ENCODE measurements around the gene NPY2R.

Gene NPY2R

DNA sequence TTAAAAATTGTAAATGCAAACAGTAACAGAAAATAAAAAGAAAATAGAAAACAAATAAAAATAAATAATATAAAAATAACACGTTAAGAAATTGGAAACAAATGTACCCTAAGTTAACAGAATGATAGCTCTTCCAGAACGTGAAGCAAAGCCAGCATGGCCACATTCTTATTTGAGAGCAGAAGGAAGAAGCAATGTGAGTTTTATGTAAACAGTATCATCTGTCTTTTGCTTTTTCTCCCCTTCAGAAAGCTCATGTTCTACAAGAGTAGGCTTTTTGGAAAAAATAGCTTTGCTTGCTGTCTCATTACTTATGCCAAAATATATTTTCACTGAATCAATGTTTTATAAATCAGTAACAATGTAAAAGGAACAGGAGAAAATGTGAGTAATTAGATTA is 18.7 kb downstream of the NPY2R start:
- TF ChIP-seq, protein P1, sequence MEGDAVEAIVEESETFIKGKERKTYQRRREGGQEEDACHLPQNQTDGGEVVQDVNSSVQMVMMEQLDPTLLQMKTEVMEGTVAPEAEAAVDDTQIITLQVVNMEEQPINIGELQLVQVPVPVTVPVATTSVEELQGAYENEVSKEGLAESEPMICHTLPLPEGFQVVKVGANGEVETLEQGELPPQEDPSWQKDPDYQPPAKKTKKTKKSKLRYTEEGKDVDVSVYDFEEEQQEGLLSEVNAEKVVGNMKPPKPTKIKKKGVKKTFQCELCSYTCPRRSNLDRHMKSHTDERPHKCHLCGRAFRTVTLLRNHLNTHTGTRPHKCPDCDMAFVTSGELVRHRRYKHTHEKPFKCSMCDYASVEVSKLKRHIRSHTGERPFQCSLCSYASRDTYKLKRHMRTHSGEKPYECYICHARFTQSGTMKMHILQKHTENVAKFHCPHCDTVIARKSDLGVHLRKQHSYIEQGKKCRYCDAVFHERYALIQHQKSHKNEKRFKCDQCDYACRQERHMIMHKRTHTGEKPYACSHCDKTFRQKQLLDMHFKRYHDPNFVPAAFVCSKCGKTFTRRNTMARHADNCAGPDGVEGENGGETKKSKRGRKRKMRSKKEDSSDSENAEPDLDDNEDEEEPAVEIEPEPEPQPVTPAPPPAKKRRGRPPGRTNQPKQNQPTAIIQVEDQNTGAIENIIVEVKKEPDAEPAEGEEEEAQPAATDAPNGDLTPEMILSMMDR (IDR thresholded peaks at IDR 0.05; ENCODE audit: low read depth, low read length, missing control alignments): no peak
- DNase-seq (ENCODE audit: extremely low read depth, low read depth): no peak
- no peak overlapping the region for H3K4me3 ChIP-seq (replicated peaks; ENCODE audit: low read depth, low read length)

DNA sequence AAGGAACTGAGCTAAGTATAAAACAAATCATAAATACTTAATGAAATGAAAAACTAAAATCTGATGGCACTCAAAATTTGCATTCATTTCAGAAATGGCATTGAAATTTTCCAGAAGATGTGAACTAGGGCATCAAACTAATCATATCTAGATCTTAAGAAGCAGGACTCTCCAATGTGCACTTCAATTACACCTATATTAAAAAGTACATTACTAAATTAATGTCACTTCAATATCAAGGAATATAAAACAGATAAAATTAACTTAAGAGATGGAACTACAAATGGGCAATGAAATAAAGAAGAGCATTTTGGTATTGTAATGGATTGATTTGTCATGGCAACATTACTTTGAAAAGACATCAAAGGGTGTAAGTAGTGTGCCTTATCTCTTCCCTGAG is 20.3 kb downstream of the NPY2R start:
- TF ChIP-seq, protein P1 (IDR thresholded peaks at IDR 0.05; ENCODE audit: low read depth, low read length, missing control alignments): no peak
- no peak for DNase-seq (ENCODE audit: extremely low read depth, low read depth)
- H3K4me3 ChIP-seq (replicated peaks; ENCODE audit: low read depth, low read length): no peak overlapping the region

DNA sequence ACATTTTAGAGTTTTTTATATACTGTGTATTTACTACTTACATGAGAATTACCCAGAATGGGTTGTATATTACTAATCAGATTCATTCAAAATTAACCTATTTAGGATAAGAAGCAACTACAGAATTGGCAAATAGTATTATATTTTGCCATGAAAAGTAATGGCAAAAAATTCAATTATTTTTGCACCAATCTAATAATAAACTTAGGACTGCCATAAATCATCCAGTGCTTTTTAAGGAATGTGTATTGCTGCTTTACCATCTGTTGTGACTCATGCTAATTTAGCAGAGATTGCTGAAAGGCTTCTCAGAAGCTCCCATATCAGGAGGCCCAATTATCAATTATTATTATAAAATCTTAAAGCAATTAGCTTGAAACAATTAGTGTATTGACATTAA is 24.0 kb downstream of the NPY2R start:
- TF ChIP-seq, protein P1 (IDR thresholded peaks at IDR 0.05; ENCODE audit: low read depth, low read length, missing control alignments): no peak

DNA sequence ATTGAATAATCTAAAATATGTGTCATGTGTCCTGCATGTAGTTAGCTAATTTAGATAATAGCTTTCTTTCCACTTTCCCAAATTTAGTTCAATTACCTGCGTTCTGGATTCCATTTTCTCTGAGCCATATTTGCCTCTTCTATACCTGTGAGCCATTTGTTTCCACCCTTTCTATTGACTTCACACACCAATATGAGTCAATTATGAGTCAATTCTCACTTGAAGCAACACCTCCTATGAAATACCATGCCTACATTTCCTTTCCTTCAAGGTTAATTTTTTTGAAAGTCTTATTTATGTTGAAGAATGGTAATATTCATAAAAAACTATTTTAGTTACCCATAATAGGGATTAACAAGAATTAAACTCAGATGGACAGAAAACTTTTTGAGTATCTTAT is 25.8 kb downstream of the NPY2R start:
- TF ChIP-seq, protein P1 (IDR thresholded peaks at IDR 0.05; ENCODE audit: low read depth, low read length, missing control alignments): no peak
- no peak overlapping the region for H3K4me3 ChIP-seq (replicated peaks; ENCODE audit: low read depth, low read length)
- no peak for DNase-seq (ENCODE audit: extremely low read depth, low read depth)

More for the DNA sequence above, 24.0 kb downstream of the NPY2R start:
- no peak overlapping the region for H3K4me3 ChIP-seq (replicated peaks; ENCODE audit: low read depth, low read length)
- DNase-seq (ENCODE audit: extremely low read depth, low read depth): no peak

DNA sequence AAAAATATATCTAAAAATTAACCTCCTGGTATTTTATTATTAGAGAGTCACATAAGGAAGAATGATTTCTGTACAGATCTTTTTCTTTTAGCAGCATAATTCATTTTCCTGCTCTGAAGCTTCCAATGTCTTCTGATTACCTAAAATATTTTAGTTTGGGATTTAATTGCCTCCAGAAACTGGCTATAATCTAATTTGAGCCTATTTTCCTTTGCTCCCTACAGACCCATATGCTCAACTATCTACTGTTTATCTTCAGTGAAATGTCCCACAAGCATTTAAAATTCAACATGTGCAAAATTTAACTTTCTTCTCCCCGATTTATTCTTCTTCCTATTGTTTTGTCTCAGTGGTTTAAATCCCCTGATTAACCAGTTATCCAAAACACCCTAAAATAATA is 29.1 kb downstream of the NPY2R start:
- TF ChIP-seq, protein P1 (IDR thresholded peaks at IDR 0.05; ENCODE audit: low read depth, low read length, missing control alignments): no peak
- no peak for DNase-seq (ENCODE audit: extremely low read depth, low read depth)
- H3K4me3 ChIP-seq (replicated peaks; ENCODE audit: low read depth, low read length): no peak overlapping the region

DNA sequence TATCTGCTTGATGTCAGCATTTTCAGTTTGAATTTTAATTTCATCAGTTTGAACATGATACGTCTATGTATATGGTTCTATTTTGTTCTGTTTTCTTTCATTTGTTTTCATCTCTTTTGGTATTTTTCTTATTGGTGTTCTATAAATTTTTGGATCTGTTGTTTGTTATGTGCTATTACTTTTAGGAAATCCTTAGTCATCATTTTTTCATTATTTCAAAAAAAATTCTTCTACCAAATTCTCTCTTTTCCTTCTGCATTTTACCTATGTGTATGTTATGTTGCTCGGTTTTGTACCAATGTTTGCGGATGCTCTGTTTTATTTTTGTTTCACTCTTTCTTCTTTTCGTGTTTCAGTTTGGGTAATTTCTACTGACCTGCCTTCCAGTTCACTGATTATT is 32.8 kb downstream of the NPY2R start:
- no peak overlapping the region for H3K4me3 ChIP-seq (replicated peaks; ENCODE audit: low read depth, low read length)
- TF ChIP-seq, protein P1 (IDR thresholded peaks at IDR 0.05; ENCODE audit: low read depth, low read length, missing control alignments): no peak
- DNase-seq (ENCODE audit: extremely low read depth, low read depth): no peak

DNA sequence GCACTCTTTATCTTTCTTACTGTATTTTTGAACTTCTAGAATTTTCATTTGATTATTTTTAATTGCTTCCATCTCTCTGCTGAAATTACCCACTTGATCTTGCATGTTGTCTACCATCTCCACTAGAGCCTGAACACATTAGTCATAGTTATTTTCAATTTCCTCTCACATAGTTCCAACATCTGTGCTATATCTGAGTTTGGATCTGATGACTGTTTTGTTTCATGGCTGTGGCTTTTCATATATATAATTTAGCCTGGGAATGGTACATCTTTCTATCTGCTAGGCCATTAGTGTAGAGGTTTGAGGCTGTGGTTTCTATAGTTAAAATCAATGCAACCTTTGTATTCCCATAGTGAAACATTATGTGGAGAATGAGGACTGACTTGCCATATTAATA is 33.2 kb downstream of the NPY2R start:
- TF ChIP-seq, protein P1 (IDR thresholded peaks at IDR 0.05; ENCODE audit: low read depth, low read length, missing control alignments): no peak
- H3K4me3 ChIP-seq (replicated peaks; ENCODE audit: low read depth, low read length): no peak overlapping the region
- no peak for DNase-seq (ENCODE audit: extremely low read depth, low read depth)

Measured in HFF-Myc (cell line).